HG02973 (cell line): ENCODE data around the gene BNC2.

Experiments used
- ATAC-seq: cut with Tn5 transposase; IDR thresholded peaks from one replicate; pipeline ENCODE4 v1.9.1; 2021; ENCODE audit warnings: moderate library complexity; ENCODE audit not compliant: unreplicated experiment

BNC2 gene

GRCh38 chr9:16396389-16396788 is 474.1 kb downstream of the BNC2 start:
- no peak for ATAC-seq

- ATAC-seq, result no peak
Observed at GRCh38 chr9:16391369-16391768, 479.1 kb downstream of the BNC2 start.

GRCh38 chr9:16387382-16387781 is 483.1 kb downstream of the BNC2 start:
- ATAC-seq, result no peak

- ATAC-seq, result no peak
Observed at GRCh38 chr9:16386827-16387077, 483.7 kb downstream of the BNC2 start.

- no peak for ATAC-seq
Observed at GRCh38 chr9:16386007-16386826, 484.3 kb downstream of the BNC2 start.

- ATAC-seq, result no peak
Observed at GRCh38 chr9:16385590-16385989, 484.9 kb downstream of the BNC2 start.

GRCh38 chr9:16384993-16385392 is 485.5 kb downstream of the BNC2 start:
- ATAC-seq, result no peak

GRCh38 chr9:16377311-16377710 is 493.2 kb downstream of the BNC2 start:
- ATAC-seq, result no peak

- ATAC-seq, result no peak
Observed at GRCh38 chr9:16371306-16371705, 499.2 kb downstream of the BNC2 start.

- ATAC-seq, result no peak
Observed at GRCh38 chr9:16370647-16371046, 499.8 kb downstream of the BNC2 start.

GRCh38 chr9:16369427-16369826 is 501.0 kb downstream of the BNC2 start:
- no peak for ATAC-seq

GRCh38 chr9:16368237-16369087 is 502.0 kb downstream of the BNC2 start:
- no peak for ATAC-seq

- ATAC-seq, result no peak
Observed at GRCh38 chr9:16367605-16368231, 502.8 kb downstream of the BNC2 start.

- no peak for ATAC-seq
Observed at GRCh38 chr9:16364347-16364746, 506.1 kb downstream of the BNC2 start.

- ATAC-seq, result no peak
Observed at GRCh38 chr9:16363916-16364315, 506.6 kb downstream of the BNC2 start.

GRCh38 chr9:16363073-16363781 is 507.2 kb downstream of the BNC2 start:
- ATAC-seq, result no peak

GRCh38 chr9:16361939-16362338 is 508.5 kb downstream of the BNC2 start:
- no peak for ATAC-seq

GRCh38 chr9:16361118-16361517 is 509.4 kb downstream of the BNC2 start:
- no peak for ATAC-seq

- ATAC-seq, result no peak
Observed at GRCh38 chr9:16360247-16360646, 510.2 kb downstream of the BNC2 start.
